Caco-2 (cell line): Measurements from ENCODE around the gene RAPGEF1. TPM values are rescaled to one million over a fixed set of nuclear protein-coding genes. Genes with fewer than 3 reads are reported as not detected.

Experiments used
- BruUV-seq: library from RNA; stranded (reverse); fragments of 400-500 nt; replicated peaks from 2 replicates; lab custom pipeline; 2021; lab: Mats Ljungman, UMichigan
- CTCF ChIA-PET: fragments of 300-600 bp; sonication (Branson Sonifier 250); formaldehyde crosslinking; loops from one replicate; lab custom pipeline; 2022; ENCODE audit warnings: antibody characterized with exemption; lab: Charles Lee
- POLR2A ChIA-PET: fragments of 300-600 bp; sonication (Branson Sonifier 250); formaldehyde crosslinking; loops from one replicate; lab custom pipeline; 2022; ENCODE audit warnings: antibody characterized with exemption; lab: Charles Lee
- DNase-seq, 2 experiments: peaks; one replicate each; pipeline versions ENCODE4 v3.0.0 to v3.0.0-alpha.2; 2020 to 2022
- H3K27me3 ChIP-seq: replicated peaks from 2 replicates; pipeline ENCODE4 v1.6.0; 2011; ENCODE audit warnings: low read length; ENCODE audit not compliant: control insufficient read depth, insufficient read depth
- H3K36me3 ChIP-seq: 2 replicates; pipeline ENCODE4 v1.5.1; 2011; ENCODE audit warnings: low read length; ENCODE audit not compliant: control insufficient read depth, insufficient read depth
- H3K4me1 ChIP-seq: fragments of 250-450 bp; sonication (Bioruptor Pico); 2 replicates; pipeline ENCODE4 v1.5.1; 2020; ENCODE audit warnings: mild to moderate bottlenecking
- H3K4me3 ChIP-seq: 2 replicates; pipeline ENCODE4 v1.5.1; 2011; ENCODE audit warnings: low read depth, mild to moderate bottlenecking, control low read depth, low read length
- H3K9me3 ChIP-seq: fragments of 250-450 bp; sonication (Bioruptor Pico); 2 replicates; pipeline ENCODE4 v1.5.1; 2020; ENCODE audit warnings: mild to moderate bottlenecking, moderate library complexity
- H3K27ac Mint-ChIP-seq: one replicate; pipeline ENCODE4 v1.8.0; 2022; ENCODE audit warnings: mixed read lengths; ENCODE audit not compliant: unreplicated experiment
- H3K27me3 Mint-ChIP-seq: one replicate; pipeline ENCODE4 v1.8.0; 2022; ENCODE audit warnings: mixed read lengths; ENCODE audit not compliant: insufficient read depth, unreplicated experiment
- H3K36me3 Mint-ChIP-seq: one replicate; pipeline ENCODE4 v1.8.0; 2022; ENCODE audit warnings: mild to moderate bottlenecking, mixed read lengths; ENCODE audit not compliant: insufficient read depth, unreplicated experiment
- H3K4me1 Mint-ChIP-seq: one replicate; pipeline ENCODE4 v1.8.0; 2022; ENCODE audit warnings: low read depth, mixed read lengths; ENCODE audit not compliant: unreplicated experiment
- H3K4me3 Mint-ChIP-seq: one replicate; pipeline ENCODE4 v1.8.0; 2022; ENCODE audit warnings: mild to moderate bottlenecking, moderate library complexity, mixed read lengths; ENCODE audit not compliant: unreplicated experiment
- H3K9me3 Mint-ChIP-seq: one replicate; pipeline ENCODE4 v1.8.0; 2022; ENCODE audit warnings: mixed read lengths; ENCODE audit not compliant: unreplicated experiment
- CTCF ChIP-seq, 2 experiments: fragments of 200-600 bp in 1 of 2; IDR thresholded peaks; 1 replicate in 1 of 2; 2 replicates in 1 of 2; pipeline versions ENCODE4 v1.5.1 to v1.8.0; 2011 to 2022; ENCODE audit warnings: antibody characterized with exemption in 1 of 2, control low read depth in 1 of 2, inconsistent platforms in 1 of 2, low read depth in 1 of 2, low read length in 1 of 2, mild to moderate bottlenecking in 1 of 2, moderate library complexity in 1 of 2; ENCODE audit not compliant: insufficient read depth in 1 of 2, severe bottlenecking in 1 of 2, unreplicated experiment in 1 of 2
- intact Hi-C: fragments of 100-400 bp; cut with micrococcal nuclease; formaldehyde crosslinking; loops from one replicate; pipeline ENCODE4 v1.10.0; 2022; ENCODE audit not compliant: unreplicated experiment
- total RNA-seq: library from RNA; stranded (reverse); gene quantifications from 2 replicates; pipeline ENCODE4 v1.2.3, GENCODE V29; 2022

RAPGEF1 gene
- total RNA-seq, 1 experiment from 2014 or later, result 75.4 TPM

- no peak for DNase-seq
- Mint-ChIP-seq H3K27ac (no peak overlapping the region), H3K4me1 (no peaks in the 10 kb centered on the region), H3K9me3 (no peaks in the 10 kb centered on the region), H3K36me3 (peaks cover 7% of the 10 kb centered on the region), H3K4me3 (no peak overlapping the region), H3K27me3 (no peaks in the 10 kb centered on the region)
- Histone ChIP-seq H3K36me3 (no peaks in the 10 kb centered on the region), H3K9me3 (peaks cover 4% of the 10 kb centered on the region; the same call in 1 of the 2 replicates), H3K27me3 (no peaks in the 10 kb centered on the region), H3K4me3 (no peak overlapping the region), H3K4me1 (peaks cover 10% of the 10 kb centered on the region; the same call in 1 of the 2 replicates)
- ChIA-PET POLR2A (no interaction called here), CTCF (no interaction called here)
- intact Hi-C loops, result no loop called here
- no TSS peak for BruUV-seq
- TF ChIP-seq CTCF (IDR thresholded peaks at IDR 0.05; ENCODE audit: insufficient read depth in 1 of 2, low read depth in 1 of 2, low read length in 1 of 2, severe bottlenecking in 1 of 2, unreplicated experiment in 1 of 2), result no peak
Observed at GRCh38 chr9:131534721-131535237, 205.1 kb downstream of the RAPGEF1 start.

GRCh38 chr9:131530920-131531832 lies 208.7 kb downstream of the RAPGEF1 start, which contains the start of gene UCK1:
TSS of gene UCK1 (minus strand) at chr9:131531263. CDS start at chr9:131531174, 89 bp downstream.
- Mint-ChIP-seq H3K9me3 (no peaks in the 10 kb centered on the region), H3K4me3 (peak within 1 kb of the TSS; percentile 82), H3K27ac (no peak within 1 kb of the TSS), H3K27me3 (no peaks in the 10 kb centered on the region), H3K4me1 (no peaks in the 10 kb centered on the region), H3K36me3 (peaks cover 34% of the 10 kb centered on the region)
- peak; percentile 76 to 84 for DNase-seq
- intact Hi-C loops, result no loop called here
- Histone ChIP-seq H3K27me3 (no peaks in the 10 kb centered on the region), H3K36me3 (peaks cover 4% of the 10 kb centered on the region), H3K9me3 (no peaks in the 10 kb centered on the region), H3K4me3 (peak within 1 kb of the TSS; percentile 86), H3K4me1 (peaks cover 11% of the 10 kb centered on the region; the same call in 1 of the 2 replicates)
- CTCF ChIA-PET, result no interaction called here
- POLR2A ChIA-PET, result interaction anchor here (0.7 kb wide), 1 partner anchor 650 kb away, joined by 5 read pairs; no protein-coding TSS in a partner anchor
- no TSS peak for BruUV-seq
- no peak for TF ChIP-seq CTCF (IDR thresholded peaks at IDR 0.05; ENCODE audit: insufficient read depth in 1 of 2, low read depth in 1 of 2, low read length in 1 of 2, severe bottlenecking in 1 of 2, unreplicated experiment in 1 of 2)

GRCh38 chr9:131530546-131530919 lies 209.3 kb downstream of the RAPGEF1 start:
- peak overlapping the region; percentile 82 for H3K4me3 Mint-ChIP-seq
- H3K4me1 Mint-ChIP-seq, result no peaks in the 10 kb centered on the region
- peaks cover 4% of the 10 kb centered on the region for H3K36me3 ChIP-seq
- peak; percentile 60 to 61 for DNase-seq
- CTCF ChIA-PET, result no interaction called here
- H3K9me3 Mint-ChIP-seq, result no peaks in the 10 kb centered on the region
- TSS peak; percentile 18 for BruUV-seq
- peaks cover 11% of the 10 kb centered on the region; the same call in 1 of the 2 replicates for H3K4me1 ChIP-seq
- TF ChIP-seq CTCF (IDR thresholded peaks at IDR 0.05; ENCODE audit: insufficient read depth in 1 of 2, low read depth in 1 of 2, low read length in 1 of 2, severe bottlenecking in 1 of 2, unreplicated experiment in 1 of 2), result peak in 1 of 2 experiments; percentile 19
- POLR2A ChIA-PET, result no interaction called here
- H3K9me3 ChIP-seq, result no peaks in the 10 kb centered on the region
- H3K27me3 ChIP-seq, result no peaks in the 10 kb centered on the region
- H3K27ac Mint-ChIP-seq, result no peak overlapping the region
- intact Hi-C loops, result no loop called here
- H3K27me3 Mint-ChIP-seq, result no peaks in the 10 kb centered on the region
- peaks cover 37% of the 10 kb centered on the region for H3K36me3 Mint-ChIP-seq
- peak overlapping the region; percentile 86 for H3K4me3 ChIP-seq
